SK-N-SH (cell line): ENCODE data around the gene ZNF239. TPM values are rescaled to one million over a fixed set of nuclear protein-coding genes. Genes with fewer than 3 reads are reported as not detected.

Experiments
- CHD2 ChIP-seq: fragments of 150-350 bp; IDR thresholded peaks from 2 replicates; pipeline ENCODE4 v1.6.1; 2018; ENCODE audit warnings: low read length; ENCODE audit not compliant: partially characterized antibody
- NFIC ChIP-seq: IDR thresholded peaks from 2 replicates; pipeline ENCODE4 v1.4.0; 2012; ENCODE audit warnings: borderline replicate concordance
- NRF1 ChIP-seq: IDR thresholded peaks from 2 replicates; pipeline ENCODE4 v1.6.1; 2012; ENCODE audit warnings: low read depth, mild to moderate bottlenecking, low read length
- SIN3A ChIP-seq: IDR thresholded peaks from 2 replicates; pipeline ENCODE4 v1.6.1; 2012; ENCODE audit warnings: low read depth, mild to moderate bottlenecking, low read length, moderate library complexity, borderline replicate concordance
- TEAD4 ChIP-seq: IDR thresholded peaks from 2 replicates; pipeline ENCODE4 v1.4.0; 2012; ENCODE audit warnings: mild to moderate bottlenecking, borderline replicate concordance; ENCODE audit not compliant: insufficient read depth
- polyA plus RNA-seq, 3 experiments: library from polyadenylated mRNA; depleted of rRNA; stranded (reverse); fragments of >200 nt; gene quantifications; 2 replicates each; pipeline ENCODE4 v1.2.3, GENCODE V29; 2012
- TF ChIP-seq, protein P1 (sequence below): IDR thresholded peaks from 2 replicates; pipeline ENCODE4 v1.4.0; 2012; ENCODE audit warnings: low read depth, borderline replicate concordance

ZNF239 gene
- polyA plus RNA-seq, 1 of the 3 experiments (the other 2 are of a cell fraction), result 11.4 TPM

DNA sequence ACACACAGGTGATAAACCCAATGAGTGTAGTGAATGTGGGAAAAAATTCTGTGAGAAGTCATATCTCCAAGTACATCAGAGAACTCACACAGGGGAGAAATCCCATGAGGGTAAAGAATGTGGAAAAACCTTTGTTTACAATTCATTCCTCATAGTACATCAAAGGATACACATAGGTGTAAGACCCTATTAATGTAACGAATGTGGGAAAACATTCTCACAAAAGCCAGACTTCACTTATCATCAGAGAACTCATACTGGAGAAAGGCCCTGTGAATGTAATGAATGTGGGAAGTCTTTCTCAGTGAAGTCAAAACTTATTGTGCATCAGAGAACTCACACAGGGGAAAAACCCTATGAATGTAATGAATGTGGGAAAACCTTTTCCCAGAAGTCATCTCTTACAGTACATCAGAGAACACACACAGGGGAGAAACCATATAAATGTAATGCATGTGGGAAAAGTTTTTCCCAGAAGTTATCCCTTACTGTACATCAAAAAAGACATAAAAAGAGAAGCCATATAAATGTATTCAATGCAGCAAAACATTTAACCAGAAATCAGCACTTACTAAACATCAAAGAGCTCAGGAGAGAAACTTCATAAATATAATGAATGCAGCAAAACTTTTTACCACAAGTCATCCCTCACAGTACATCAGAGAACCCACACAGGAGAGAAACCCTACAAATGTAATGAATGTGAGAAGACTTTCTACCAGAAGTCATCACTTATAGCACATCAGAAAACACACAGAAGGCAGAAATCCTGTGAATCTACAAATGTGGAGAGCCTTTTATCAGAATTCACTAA is 49.8 kb downstream of the ZNF239 start (continued):
- TF ChIP-seq, protein P1, sequence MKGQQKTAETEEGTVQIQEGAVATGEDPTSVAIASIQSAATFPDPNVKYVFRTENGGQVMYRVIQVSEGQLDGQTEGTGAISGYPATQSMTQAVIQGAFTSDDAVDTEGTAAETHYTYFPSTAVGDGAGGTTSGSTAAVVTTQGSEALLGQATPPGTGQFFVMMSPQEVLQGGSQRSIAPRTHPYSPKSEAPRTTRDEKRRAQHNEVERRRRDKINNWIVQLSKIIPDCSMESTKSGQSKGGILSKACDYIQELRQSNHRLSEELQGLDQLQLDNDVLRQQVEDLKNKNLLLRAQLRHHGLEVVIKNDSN, result no peak
- TF ChIP-seq NFIC (no peak), TEAD4 (no peak), CHD2 (no peak), NRF1 (no peak), SIN3A (no peak)

Other genes starting within 250 kb of the ZNF239 start
- gene FXYD4, start 203.0 kb downstream of the ZNF239 start, polyA plus RNA-seq (2012; rRNA removed), result not detected in 2 replicates
- 195 and 217 TPM in 2 replicates for gene HNRNPF, start 165.4 kb downstream of the ZNF239 start, polyA plus RNA-seq (2012; rRNA removed)
- gene ZNF487, start 137.5 kb downstream of the ZNF239 start, polyA plus RNA-seq (2012; rRNA removed), result 2.7 and 5.7 TPM in 2 replicates
- gene ZNF485, start 31.8 kb upstream of the ZNF239 start, polyA plus RNA-seq (2012; rRNA removed), result 3.0 and 3.9 TPM in 2 replicates
- 27.2 and 39.0 TPM in 2 replicates for gene ZNF32, start 74.3 kb upstream of the ZNF239 start, polyA plus RNA-seq (2012; rRNA removed)